ENCODE measurements around the gene FXYD1. TPM values are rescaled to one million over a fixed set of nuclear protein-coding genes. Genes with fewer than 3 reads are reported as not detected.

Gene FXYD1
- total RNA-seq (2021; fragmentation: NEBNext Ultra II Directional; extraction: Animal tissue kit (Norgen Biotek cat#: 25700)): 8.1 and 10.3 TPM in 2 replicates
- polyA plus RNA-seq (2011; rRNA removed): 1.6 and 3.3 TPM in 2 replicates
- 2.7 TPM for polyA plus RNA-seq (2011; cell fraction: cytosol; rRNA removed)
- 6.7 TPM for polyA plus RNA-seq (2011; cell fraction: nucleus; rRNA removed)
- 7.4 to 19.9 TPM (median 15.6 TPM) in 4 replicates for polyA plus RNA-seq (2012, experiment 1 of 2)
- 4.1 TPM for polyA plus RNA-seq (2012, experiment 2 of 2)
- 10.4 TPM for polyA plus RNA-seq (2013, experiment 1 of 2)
- polyA plus RNA-seq (2013, experiment 2 of 2): 10.3 TPM
- 0.49 and 0.69 TPM in 2 replicates for polyA minus RNA-seq (2011; rRNA and poly(A)+ RNA removed)
- 2.1 TPM for polyA minus RNA-seq (2011; cell fraction: cytosol; rRNA and poly(A)+ RNA removed)
- 4.1 TPM for polyA minus RNA-seq (2011; cell fraction: nucleus; rRNA and poly(A)+ RNA removed)
- long read RNA-seq, experiment 1, partial matches to known transcripts: 18 of 18 reads
- long read RNA-seq, experiment 1, other reads (novel, unspliced or antisense): 0 of 18 reads
- long read RNA-seq, experiment 2: 0 reads

- ChIA-PET POLR2A (ENCODE audit: partially characterized antibody) (no interaction called here), CTCF (ENCODE audit: partially characterized antibody) (interaction anchor here (2.0 to 10.2 kb wide), 5 partner anchors 11 to 94 kb away, joined by 5 to 154 read pairs (median 22); partner anchors contain the start of gene FXYD3)
- H3K14ac ChIP-seq (ENCODE audit: insufficient read length): no peak within 1 kb of the TSS
- H3K4me1 ChIP-seq (replicated peaks in 1 of 4; ENCODE audit: control insufficient read depth in 3 of 4, insufficient read depth in 4 of 4, low read length in 3 of 4): peaks cover 3 to 30% (median 19%) of the 10 kb centered on the region in 4 experiments
- H3K4ac ChIP-seq (replicated peaks; ENCODE audit: insufficient read length, low read depth, low read length): peak within 1 kb of the TSS; percentile 19
- no peak within 1 kb of the TSS for H4K5ac ChIP-seq (ENCODE audit: insufficient read length, low read depth, low read length)
- H3K18ac ChIP-seq (ENCODE audit: extremely low read depth, low read length): peak within 1 kb of the TSS; percentile 71
- no peaks in the 10 kb centered on the region for H3K79me2 ChIP-seq (ENCODE audit: control insufficient read depth in 1 of 2, insufficient read depth in 2 of 2, low read length in 2 of 2)
- peak within 1 kb of the TSS; percentile 76 for H4K91ac ChIP-seq (replicated peaks; ENCODE audit: insufficient read length, low read length)
- H2AFZ ChIP-seq (ENCODE audit: low read length): no peak within 1 kb of the TSS
- no peak within 1 kb of the TSS for H3K4me2 ChIP-seq (ENCODE audit: insufficient read depth in 1 of 2, low read depth in 2 of 2, low read length in 2 of 2)
- H4K8ac ChIP-seq (ENCODE audit: extremely low read depth, insufficient read depth, low read length): no peak within 1 kb of the TSS; the same call in 1 of the 2 replicates
- FAIRE-seq: no peak
- H3K56ac ChIP-seq (replicated peaks; ENCODE audit: insufficient read length, low read depth, low read length): no peak within 1 kb of the TSS
- H3K9ac ChIP-seq (replicated peaks in 1 of 4; ENCODE audit: extremely low read depth in 1 of 4, low read depth in 3 of 4, low read length in 3 of 4): no peak within 1 kb of the TSS
- no peaks in the 10 kb centered on the region for H4K20me1 ChIP-seq (replicated peaks in 1 of 2; ENCODE audit: control insufficient read depth in 1 of 2, insufficient read depth in 2 of 2, low read length in 2 of 2)
- peak within 1 kb of the TSS; percentile 95; the same call in 1 of the 2 replicates for H2BK20ac ChIP-seq (ENCODE audit: low read length)
- no peak within 1 kb of the TSS for H3K4me3 ChIP-seq (ENCODE audit: extremely low read depth in 1 of 4, insufficient read depth in 2 of 4, low read depth in 3 of 4, low read length in 4 of 4)
- peaks cover 0 to 6% (median 1%) of the 10 kb centered on the region in 4 experiments; a peak in 3 of 7 replicates for H3K27me3 ChIP-seq (replicated peaks in 1 of 4; ENCODE audit: control insufficient read depth in 3 of 4, extremely low read depth in 1 of 4, insufficient read depth in 3 of 4, low read length in 3 of 4)
- H2AK5ac ChIP-seq (ENCODE audit: low read depth, low read length): 0 out of 2 replicates have a peak within 1 kb of the TSS, but pooled peaks have one; percentile 84
- WGBS, 2 experiments (ENCODE audit: extremely low coverage in 1 of 2, insufficient coverage in 1 of 2, insufficient read length in 1 of 2, insufficient replicate concordance in 2 of 2, low coverage in 1 of 2, low lambda C conversion rate in 2 of 2, missing lambda C conversion rate in 1 of 2): 86% methylated on average over 12 of the region's 18 CpGs; no CpG with 5 or more reads in 1 of the 2 experiments
- no peak within 1 kb of the TSS for H3K27ac ChIP-seq (ENCODE audit: low read depth, low read length)
- H3K36me3 ChIP-seq (ENCODE audit: control insufficient read depth in 2 of 4, insufficient read depth in 4 of 4, low read length in 3 of 4): no peaks in the 10 kb centered on the region
- H2BK5ac ChIP-seq (ENCODE audit: low read depth, low read length): peak within 1 kb of the TSS; percentile 52; the same call in 1 of the 2 replicates
- TF ChIP-seq GABPA (IDR thresholded peaks at IDR 0.05; ENCODE audit: borderline replicate concordance, insufficient read depth, low read length): no peak
- TF ChIP-seq RBBP5 (IDR thresholded peaks at IDR 0.05; ENCODE audit: borderline replicate concordance, low read depth, low read length): no peak
- TF ChIP-seq PHF8 (conservative IDR thresholded peaks at IDR 0.05; ENCODE audit: low read depth, low read length): no peak
- no peak for TF ChIP-seq GTF2F1 (IDR thresholded peaks at IDR 0.05; ENCODE audit: borderline replicate concordance, low read depth, low read length)
- no peak for TF ChIP-seq TAF1 (IDR thresholded peaks at IDR 0.05; ENCODE audit: low read depth, low read length)
- no peak for TF ChIP-seq SIX5 (IDR thresholded peaks at IDR 0.05; ENCODE audit: low read depth, low read length)
- H2BK12ac ChIP-seq (ENCODE audit: low read depth, low read length): peak within 1 kb of the TSS; percentile 99; the same call in 1 of the 2 replicates
- H3K23ac ChIP-seq (ENCODE audit: insufficient read length): no peak within 1 kb of the TSS
- H3K23me2 ChIP-seq (ENCODE audit: low read depth, low read length): peaks cover 17% of the 10 kb centered on the region; the same call in 1 of the 2 replicates
- H3K9me3 ChIP-seq (ENCODE audit: insufficient read depth in 2 of 2, low read depth in 1 of 2, low read length in 1 of 2): no peaks in the 10 kb centered on the region
- no peak for DNase-seq (ENCODE audit: low read depth in 1 of 2, low spot score in 2 of 2)
- no peaks in the 10 kb centered on the region for H3K79me1 ChIP-seq (ENCODE audit: low read depth, low read length)
- H2BK120ac ChIP-seq (replicated peaks; ENCODE audit: low read depth, low read length): peak within 1 kb of the TSS; percentile 69
- peak within 1 kb of the TSS; percentile 98 for H2BK15ac ChIP-seq (ENCODE audit: low read length)
Measured at GRCh38 chr19:35138305-35138892, at the start of gene FXYD1. Gene FXYD1 (plus strand): TSS chr19:35138824. CDS start chr19:35140080, 1,256 bp downstream.

Data from H1 (cell line).